Ascending aorta (tissue), 2 donors: Measurements from ENCODE around the gene MUTYH. TPM values are rescaled to one million over a fixed set of nuclear protein-coding genes. Genes with fewer than 3 reads are reported as not detected.

ENCODE experiments used
- DNase-seq, 2 donors: peaks; one replicate each; pipeline ENCODE4 v3.0.0-alpha.2; 2019; ENCODE audit warnings: low spot score in 2 of 2
- H3K27ac ChIP-seq, 2 donors: fragments of 200-600 bp; sonication (generic); one replicate each; pipeline ENCODE4 v1.5.1; 2016 to 2017; ENCODE audit warnings: mild to moderate bottlenecking in 1 of 2
- H3K27me3 ChIP-seq: fragments of 200-600 bp; sonication (generic); one replicate; pipeline ENCODE4 v1.5.1; 2017
- H3K36me3 ChIP-seq, 2 donors: fragments of 200-600 bp; sonication (generic); one replicate each; pipeline ENCODE4 v1.5.1; 2016
- H3K4me1 ChIP-seq, 2 donors: fragments of 200-600 bp; sonication (generic); one replicate each; pipeline ENCODE4 v1.5.1; 2016 to 2017; ENCODE audit warnings: mild to moderate bottlenecking in 1 of 2
- H3K4me3 ChIP-seq, 2 donors: fragments of 200-600 bp; sonication (generic); one replicate each; pipeline ENCODE4 v1.5.1; 2016 to 2017; ENCODE audit warnings: mild to moderate bottlenecking in 1 of 2
- H3K9me3 ChIP-seq, 2 donors: fragments of 200-600 bp; sonication (generic); one replicate each; pipeline ENCODE4 v1.5.1; 2016
- intact Hi-C: fragments of 100-400 bp; cut with DNase I; formaldehyde crosslinking; loops from one replicate; pipeline ENCODE4 v1.15.1; 2023
- total RNA-seq: library from RNA; depleted of rRNA; stranded (reverse); fragments of >200 nt; gene quantifications from one replicate; pipeline ENCODE4 v1.1.0, GENCODE V29; 2016
- TF ChIP-seq, protein P1 (sequence below), 3 experiments: fragments of 200-600 bp in 2 of 3; fragments of 450-650 bp in 1 of 3; sonication (generic) in 2 of 3; IDR thresholded peaks; one replicate each; pipeline ENCODE4 v1.5.1; 2016 to 2019; ENCODE audit warnings: antibody characterized with exemption in 3 of 3, mild to moderate bottlenecking in 1 of 3, moderate library complexity in 1 of 3

MUTYH gene
- total RNA-seq, 1 donor from 2014 or later: 1.8 TPM

DNA sequence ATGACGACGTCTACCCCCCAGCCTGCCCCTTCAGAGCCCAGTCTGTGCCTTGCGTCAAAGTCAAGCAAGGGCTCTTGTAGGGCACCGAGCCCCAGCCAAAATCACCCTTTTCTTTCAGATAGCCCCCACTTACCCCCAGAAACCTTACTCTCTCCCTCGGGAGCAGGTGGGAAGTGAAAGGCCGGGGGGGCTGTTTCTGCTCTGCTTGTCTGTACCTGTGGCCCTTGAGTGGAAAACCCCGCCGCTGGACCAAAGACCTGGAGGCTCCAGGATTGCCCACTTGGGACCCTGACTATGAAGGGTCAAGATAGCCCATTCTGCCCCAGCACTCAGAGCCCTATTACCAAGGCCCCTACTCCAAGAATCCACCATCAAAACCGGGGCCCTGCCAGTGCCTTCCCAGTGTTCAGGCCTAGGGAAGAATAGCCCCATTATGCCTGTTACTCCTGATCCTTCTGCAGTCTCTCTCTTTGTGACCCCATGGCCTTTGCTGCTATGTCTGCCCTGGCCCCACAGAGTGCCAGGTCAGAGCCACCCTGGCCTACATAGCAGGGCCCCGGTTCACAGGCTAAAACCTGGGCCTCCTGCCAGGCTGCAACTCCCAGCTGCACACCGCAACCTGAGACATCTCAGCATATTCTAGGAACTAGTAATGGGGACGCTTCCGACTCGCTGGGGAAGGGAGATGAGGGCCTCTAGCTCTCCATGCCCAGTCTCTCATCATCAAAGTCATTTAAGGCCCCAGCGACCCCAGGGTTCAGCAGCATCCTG lies 35.7 kb downstream of the MUTYH start:
- intact Hi-C loops: loop anchor here (5.0 kb wide), 6 partner anchors 97 to 672 kb away; partner anchors contain the start of genes GPBP1L1, RNU5D-1, RPS8 and TMEM69
- DNase-seq: peak in 1 of 2 donors; percentile 67
- H3K4me3 ChIP-seq: peak overlapping the region; percentile 69 to 80
- H3K9me3 ChIP-seq: no peaks in the 10 kb centered on the region
- H3K36me3 ChIP-seq: no peaks in the 10 kb centered on the region
- TF ChIP-seq, protein P1, sequence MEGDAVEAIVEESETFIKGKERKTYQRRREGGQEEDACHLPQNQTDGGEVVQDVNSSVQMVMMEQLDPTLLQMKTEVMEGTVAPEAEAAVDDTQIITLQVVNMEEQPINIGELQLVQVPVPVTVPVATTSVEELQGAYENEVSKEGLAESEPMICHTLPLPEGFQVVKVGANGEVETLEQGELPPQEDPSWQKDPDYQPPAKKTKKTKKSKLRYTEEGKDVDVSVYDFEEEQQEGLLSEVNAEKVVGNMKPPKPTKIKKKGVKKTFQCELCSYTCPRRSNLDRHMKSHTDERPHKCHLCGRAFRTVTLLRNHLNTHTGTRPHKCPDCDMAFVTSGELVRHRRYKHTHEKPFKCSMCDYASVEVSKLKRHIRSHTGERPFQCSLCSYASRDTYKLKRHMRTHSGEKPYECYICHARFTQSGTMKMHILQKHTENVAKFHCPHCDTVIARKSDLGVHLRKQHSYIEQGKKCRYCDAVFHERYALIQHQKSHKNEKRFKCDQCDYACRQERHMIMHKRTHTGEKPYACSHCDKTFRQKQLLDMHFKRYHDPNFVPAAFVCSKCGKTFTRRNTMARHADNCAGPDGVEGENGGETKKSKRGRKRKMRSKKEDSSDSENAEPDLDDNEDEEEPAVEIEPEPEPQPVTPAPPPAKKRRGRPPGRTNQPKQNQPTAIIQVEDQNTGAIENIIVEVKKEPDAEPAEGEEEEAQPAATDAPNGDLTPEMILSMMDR (IDR thresholded peaks at IDR 0.05): no peak
- no peaks in the 10 kb centered on the region for H3K27me3 ChIP-seq
- H3K4me1 ChIP-seq: peaks cover 0 to 3% of the 10 kb centered on the region in 2 donors
- peak overlapping the region; percentile 74 to 82 for H3K27ac ChIP-seq

DNA sequence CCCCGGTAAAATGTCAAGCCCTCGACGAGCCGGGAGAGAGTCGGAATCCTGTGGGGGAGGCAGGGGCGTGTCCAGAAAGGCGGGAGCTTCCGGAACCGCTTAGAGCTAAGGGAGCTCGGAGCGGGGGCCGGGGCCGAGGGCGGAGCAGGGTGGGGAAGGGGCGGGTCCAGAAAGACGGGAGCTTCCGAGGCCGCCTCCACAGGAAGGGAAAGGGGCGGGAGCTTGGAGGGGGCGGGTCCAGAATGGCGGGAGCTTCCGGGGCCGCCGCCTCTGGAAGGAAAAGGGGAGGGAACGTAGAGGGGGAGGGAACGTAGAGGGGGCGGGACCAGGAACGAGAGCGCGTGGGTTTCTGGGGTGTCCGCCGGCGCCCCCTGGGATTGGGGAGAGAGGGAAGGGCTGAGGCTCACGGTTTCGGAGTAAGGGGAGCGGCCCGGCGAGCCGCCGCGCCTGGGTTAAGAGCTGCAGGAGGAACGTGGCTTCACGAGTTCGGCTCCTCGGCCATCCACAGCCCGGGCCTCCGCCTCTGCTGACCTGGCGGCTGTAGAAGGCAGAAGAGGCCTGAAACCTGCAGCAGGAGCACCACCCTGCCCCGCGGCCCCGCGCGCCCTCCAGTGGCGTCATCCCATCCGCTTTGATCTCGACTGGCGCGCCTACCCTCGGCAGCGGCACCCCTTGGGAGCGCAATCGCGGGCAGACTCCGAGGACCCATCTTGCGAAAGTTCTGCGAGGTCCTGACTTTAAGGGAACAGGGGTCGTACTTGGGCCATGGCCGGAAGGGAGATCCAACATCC lies 36.5 kb downstream of the MUTYH start:
- Histone ChIP-seq H3K36me3 (no peaks in the 10 kb centered on the region), H3K27me3 (no peaks in the 10 kb centered on the region), H3K9me3 (no peaks in the 10 kb centered on the region), H3K27ac (peak overlapping the region; percentile 82 to 88), H3K4me1 (peaks cover 0 to 3% of the 10 kb centered on the region in 2 donors), H3K4me3 (peak overlapping the region; percentile 69 to 80)
- TF ChIP-seq, protein P1 (IDR thresholded peaks at IDR 0.05): peak; percentile 52 to 77 (median 65)
- DNase-seq: peak; percentile 89 to 99
- intact Hi-C loops: loop anchor here (1.0 to 5.0 kb wide), 9 partner anchors 37 to 671 kb away; partner anchors contain the start of genes GPBP1L1, MUTYH, RNU5D-1 and RPS8

DNA sequence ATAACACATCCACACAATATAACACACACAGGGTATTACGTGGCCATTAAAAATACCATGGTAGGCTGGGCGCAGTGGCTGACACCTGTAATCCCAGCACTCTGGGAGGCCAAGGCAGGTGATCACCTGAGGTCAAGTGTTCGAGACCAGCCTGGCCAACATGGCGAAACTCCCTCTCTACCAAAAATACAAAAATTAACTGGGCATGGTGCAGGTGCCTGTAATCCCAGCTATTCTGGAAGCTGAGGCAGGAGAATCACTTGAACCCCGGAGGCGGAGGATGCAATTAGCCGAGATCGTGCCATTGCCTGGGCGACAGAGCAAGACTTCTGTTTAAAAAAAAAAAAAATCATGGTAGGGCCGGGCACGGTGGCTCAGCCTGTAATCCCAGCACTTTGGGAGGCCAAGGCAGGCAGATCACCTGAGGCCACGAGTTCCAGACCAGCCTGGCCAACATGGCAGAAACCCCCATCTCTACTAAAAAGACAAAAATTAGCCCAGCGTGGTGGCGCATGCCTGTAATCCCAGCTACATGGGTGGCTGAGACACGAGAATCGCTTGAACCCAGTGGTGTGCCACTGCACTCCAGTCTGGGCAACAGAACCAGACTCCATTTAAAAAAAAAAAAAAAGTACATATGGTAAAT lies 37.6 kb downstream of the MUTYH start:
- intact Hi-C loops: loop anchor here (1.0 to 5.0 kb wide), 9 partner anchors 38 to 670 kb away; partner anchors contain the start of genes GPBP1L1, MUTYH, RNU5D-1 and RPS8
- no peaks in the 10 kb centered on the region for H3K9me3 ChIP-seq
- H3K4me1 ChIP-seq: peaks cover 0 to 3% of the 10 kb centered on the region in 2 donors
- H3K4me3 ChIP-seq: peak overlapping the region; percentile 69 to 80
- TF ChIP-seq, protein P1 (IDR thresholded peaks at IDR 0.05): no peak
- H3K27me3 ChIP-seq: no peaks in the 10 kb centered on the region
- peak overlapping the region; percentile 82 to 88 for H3K27ac ChIP-seq
- H3K36me3 ChIP-seq: no peaks in the 10 kb centered on the region
- peak in 1 of 2 donors; percentile 34 for DNase-seq

DNA sequence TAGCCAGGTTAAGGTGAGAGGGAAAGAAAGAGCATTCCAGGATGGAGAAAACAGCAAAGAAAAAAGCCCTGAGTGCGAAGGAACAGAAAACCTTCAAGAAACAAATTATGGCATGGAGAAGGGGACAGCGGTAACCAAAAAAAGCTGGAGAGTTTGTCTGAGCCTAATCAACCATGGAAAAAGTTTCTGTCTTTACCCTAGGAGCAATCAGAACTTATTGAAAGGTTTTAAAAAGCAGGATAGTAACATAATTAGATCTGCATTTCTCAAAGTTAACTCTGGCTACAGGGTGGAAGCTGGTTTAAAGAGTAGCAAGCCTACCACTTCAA lies 39.6 kb downstream of the MUTYH start:
- intact Hi-C loops: loop anchor here (1.0 to 5.0 kb wide), 7 partner anchors 93 to 668 kb away; partner anchors contain the start of genes GPBP1L1, RNU5D-1, RPS8 and TMEM69
- Histone ChIP-seq H3K36me3 (no peaks in the 10 kb centered on the region), H3K27me3 (no peaks in the 10 kb centered on the region), H3K9me3 (no peaks in the 10 kb centered on the region), H3K4me1 (peaks cover 0 to 3% of the 10 kb centered on the region in 2 donors), H3K27ac (no peak overlapping the region), H3K4me3 (no peak overlapping the region)
- no peak for DNase-seq
- TF ChIP-seq, protein P1 (IDR thresholded peaks at IDR 0.05): no peak

DNA sequence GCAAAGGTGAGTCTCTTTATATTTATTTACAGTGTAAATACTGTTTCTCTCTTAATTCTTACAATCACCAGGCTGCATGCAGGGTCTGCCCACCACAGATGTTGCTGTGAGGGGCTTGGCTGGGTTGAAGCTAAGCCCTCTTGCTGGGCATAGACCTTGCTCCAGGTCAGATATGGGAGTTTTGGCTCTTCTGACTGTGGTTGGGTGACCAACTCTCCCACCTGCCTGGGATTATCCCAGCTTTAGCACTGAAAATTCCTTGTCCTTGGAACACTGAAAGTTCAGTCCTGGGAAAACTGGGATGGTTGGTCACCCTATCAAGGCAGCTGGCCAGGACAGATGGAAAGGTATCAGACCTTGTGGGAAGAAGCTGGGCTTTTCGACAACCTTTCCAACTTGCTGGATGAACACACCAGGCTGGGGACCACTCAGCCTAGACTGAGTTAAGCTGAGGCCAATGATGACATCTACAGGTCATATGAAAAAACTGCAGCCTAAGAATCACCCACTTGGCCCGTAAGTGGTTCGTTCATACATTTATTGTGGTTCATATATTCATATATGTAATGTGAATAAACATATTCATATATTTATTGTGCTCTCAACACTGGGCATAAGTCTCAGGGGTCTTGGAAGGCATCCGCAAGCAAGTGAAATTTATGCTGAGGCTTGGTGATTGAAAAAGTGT lies 40.1 kb downstream of the MUTYH start:
- H3K27ac ChIP-seq: no peak overlapping the region
- no peaks in the 10 kb centered on the region for H3K36me3 ChIP-seq
- TF ChIP-seq, protein P1 (IDR thresholded peaks at IDR 0.05): peak; percentile 65 to 85 (median 78)
- H3K4me1 ChIP-seq: peaks cover 0 to 3% of the 10 kb centered on the region in 2 donors
- H3K9me3 ChIP-seq: no peaks in the 10 kb centered on the region
- H3K4me3 ChIP-seq: no peak overlapping the region
- H3K27me3 ChIP-seq: no peaks in the 10 kb centered on the region
- DNase-seq: peak in 1 of 2 donors; percentile 49
- intact Hi-C loops: loop anchor here (1.0 to 5.0 kb wide), 7 partner anchors 93 to 668 kb away; partner anchors contain the start of genes GPBP1L1, RNU5D-1, RPS8 and TMEM69
